SU-DHL-6 (cell line): ENCODE data around the gene ICAM1.
"Not testable (repeated sequence)": the region's sequence is repeated elsewhere in the genome, so short reads cannot be mapped to it uniquely, and the experiment has no call there.

ENCODE experiments used
- H2AFZ ChIP-seq: fragments of 200-600 bp; sonication (generic); 2 replicates; pipeline ENCODE4 v1.6.1; 2014; ENCODE audit warnings: low read depth, mild to moderate bottlenecking, moderate library complexity, mixed read lengths, antibody characterized with exemption, low read length; ENCODE audit not compliant: severe bottlenecking
- H3F3A ChIP-seq: fragments of 200-600 bp; shearing (Covaris generic); 2 replicates; pipeline ENCODE4 v1.6.0; 2016; ENCODE audit warnings: antibody characterized with exemption, mild to moderate bottlenecking; ENCODE audit not compliant: insufficient read depth
- H3K27ac ChIP-seq: fragments of 200-600 bp; sonication (generic); 2 replicates; pipeline ENCODE4 v1.5.1; 2016; ENCODE audit warnings: low read depth, mild to moderate bottlenecking, low read length, moderate library complexity, mixed read lengths
- H3K27me3 ChIP-seq: fragments of 200-600 bp; sonication (generic), shearing (Covaris generic); 2 replicates; pipeline ENCODE4 v1.6.0; 2014; ENCODE audit warnings: mild to moderate bottlenecking, low read length
- H3K36me3 ChIP-seq: fragments of 200-600 bp; sonication (generic); 2 replicates; pipeline ENCODE4 v1.6.1; 2014; ENCODE audit warnings: mild to moderate bottlenecking, low read length, mixed read lengths
- H3K4me2 ChIP-seq: fragments of 300-600, 200-600 bp; shearing (Covaris generic), sonication (generic); 2 replicates; pipeline ENCODE4 v1.6.0; 2014; ENCODE audit warnings: low read length, low read depth, mild to moderate bottlenecking; ENCODE audit not compliant: poor library complexity, severe bottlenecking
- H3K4me3 ChIP-seq: fragments of 200-600 bp; sonication (generic); 2 replicates; pipeline ENCODE4 v1.5.1; 2014; ENCODE audit warnings: antibody characterized with exemption, low read length, mild to moderate bottlenecking, mixed read lengths; ENCODE audit not compliant: insufficient read depth, poor library complexity, severe bottlenecking
- H3K79me2 ChIP-seq: fragments of 200-600 bp; sonication (generic); 2 replicates; pipeline ENCODE4 v1.6.1; 2014; ENCODE audit warnings: mild to moderate bottlenecking, low read length, moderate library complexity; ENCODE audit not compliant: insufficient read depth
- H3K9ac ChIP-seq: fragments of 200-600 bp; sonication (generic); 2 replicates; pipeline ENCODE4 v1.7.0; 2014; ENCODE audit warnings: mild to moderate bottlenecking, low read length
- H3K9me2 ChIP-seq: fragments of 200-600 bp; sonication (generic); replicated peaks from 2 replicates; pipeline ENCODE4 v1.6.1; 2014; ENCODE audit warnings: low read length; ENCODE audit not compliant: insufficient read depth
- H3K9me3 ChIP-seq: fragments of 200-600 bp; sonication (generic); 2 replicates; pipeline ENCODE4 v1.6.1; 2014; ENCODE audit warnings: low read length, mixed read lengths; ENCODE audit not compliant: insufficient read depth
- H4K20me1 ChIP-seq: fragments of 200-600 bp; sonication (generic); 2 replicates; pipeline ENCODE4 v1.6.1; 2014; ENCODE audit warnings: low read depth, mild to moderate bottlenecking, antibody characterized with exemption, low read length, moderate library complexity, mixed read lengths
- EZH2phosphoT487 ChIP-seq: fragments of 200-600 bp; sonication (generic), shearing (Covaris generic); conservative IDR thresholded peaks from 2 replicates; pipeline ENCODE4 v1.6.1; 2018; ENCODE audit warnings: mild to moderate bottlenecking, antibody characterized with exemption, low read length, moderate library complexity, mixed read lengths
- TF ChIP-seq, protein P1 (sequence below): fragments of 200-600 bp; sonication (generic); IDR thresholded peaks from one replicate; pipeline ENCODE4 v1.5.1; 2017; ENCODE audit warnings: antibody characterized with exemption, mild to moderate bottlenecking, low read length, moderate library complexity; ENCODE audit not compliant: insufficient read depth, poor library complexity, severe bottlenecking

Gene ICAM1

DNA sequence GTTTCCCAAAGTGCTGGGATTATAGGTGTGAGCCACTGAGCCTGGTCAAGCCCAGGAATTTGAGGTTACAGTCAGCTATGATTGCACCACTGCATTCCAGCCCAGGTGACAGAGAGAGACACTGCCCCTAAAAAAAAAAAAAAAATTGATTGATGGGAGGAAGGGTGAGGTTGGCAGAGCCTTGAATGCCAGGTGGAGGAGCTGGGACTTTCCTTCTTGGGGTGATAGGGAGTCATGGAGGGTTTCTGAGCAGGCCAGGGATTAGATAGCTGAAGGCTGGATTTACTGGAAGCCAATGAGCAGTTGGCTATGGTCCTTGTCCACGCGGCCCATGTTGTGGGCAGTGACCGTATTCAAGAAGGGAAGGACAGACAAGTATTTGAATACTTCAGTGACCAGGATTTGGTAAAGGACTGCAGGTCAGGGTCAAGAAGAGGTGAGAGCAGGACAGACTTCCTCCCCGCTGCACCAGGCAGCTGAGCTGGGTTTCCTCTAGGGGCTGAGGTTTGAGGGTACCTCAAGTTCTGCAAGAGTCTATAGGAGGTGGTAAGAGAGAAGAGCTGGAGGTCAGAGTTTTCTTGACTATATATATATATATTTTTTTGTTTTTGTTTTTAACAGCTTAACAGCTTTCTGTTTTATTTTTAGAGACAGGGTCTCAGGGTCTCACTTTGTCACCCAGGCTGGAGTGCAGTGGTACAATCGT lies 9.0 kb downstream of the ICAM1 start:
- Histone ChIP-seq H3K9me3 (no peaks in the 10 kb centered on the region), H3K4me3 (no peak overlapping the region), H2AFZ (no peak overlapping the region), H4K20me1 (no peaks in the 10 kb centered on the region), H3K79me2 (0 out of 2 replicates have a peak, but pooled peaks cover 7% of the 10 kb centered on the region), H3K36me3 (no peaks in the 10 kb centered on the region), H3K9ac (no peak overlapping the region), H3K27ac (no peak overlapping the region), H3K27me3 (no peaks in the 10 kb centered on the region), H3K4me2 (no peak overlapping the region), H3F3A (no peaks in the 10 kb centered on the region), H3K9me2 (no peaks in the 10 kb centered on the region)
- TF ChIP-seq, protein P1, sequence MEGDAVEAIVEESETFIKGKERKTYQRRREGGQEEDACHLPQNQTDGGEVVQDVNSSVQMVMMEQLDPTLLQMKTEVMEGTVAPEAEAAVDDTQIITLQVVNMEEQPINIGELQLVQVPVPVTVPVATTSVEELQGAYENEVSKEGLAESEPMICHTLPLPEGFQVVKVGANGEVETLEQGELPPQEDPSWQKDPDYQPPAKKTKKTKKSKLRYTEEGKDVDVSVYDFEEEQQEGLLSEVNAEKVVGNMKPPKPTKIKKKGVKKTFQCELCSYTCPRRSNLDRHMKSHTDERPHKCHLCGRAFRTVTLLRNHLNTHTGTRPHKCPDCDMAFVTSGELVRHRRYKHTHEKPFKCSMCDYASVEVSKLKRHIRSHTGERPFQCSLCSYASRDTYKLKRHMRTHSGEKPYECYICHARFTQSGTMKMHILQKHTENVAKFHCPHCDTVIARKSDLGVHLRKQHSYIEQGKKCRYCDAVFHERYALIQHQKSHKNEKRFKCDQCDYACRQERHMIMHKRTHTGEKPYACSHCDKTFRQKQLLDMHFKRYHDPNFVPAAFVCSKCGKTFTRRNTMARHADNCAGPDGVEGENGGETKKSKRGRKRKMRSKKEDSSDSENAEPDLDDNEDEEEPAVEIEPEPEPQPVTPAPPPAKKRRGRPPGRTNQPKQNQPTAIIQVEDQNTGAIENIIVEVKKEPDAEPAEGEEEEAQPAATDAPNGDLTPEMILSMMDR = no peak
- TF ChIP-seq EZH2phosphoT487 = no peak

DNA sequence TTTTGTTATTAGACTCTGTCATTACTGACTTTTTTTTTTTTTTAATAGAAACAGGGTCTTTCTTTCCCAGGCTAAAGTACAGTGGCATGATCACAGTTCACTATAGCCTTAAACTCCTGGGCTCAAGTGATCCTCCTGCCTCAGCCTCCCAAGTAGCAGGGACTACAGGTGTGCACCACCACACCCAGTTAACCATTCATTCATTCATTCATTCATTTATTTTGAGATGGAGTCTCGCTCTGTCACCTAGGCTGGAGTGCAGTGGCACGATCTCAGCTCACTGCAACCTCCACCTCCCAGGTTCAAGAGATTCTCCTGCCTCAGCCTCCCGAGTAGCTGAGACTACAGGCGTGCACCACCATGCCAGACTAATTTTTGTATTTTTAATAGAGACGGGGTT lies 11.1 kb downstream of the ICAM1 start:
- not testable (repeated sequence) for H3K27me3 ChIP-seq, H3K9me2 ChIP-seq, H3K27ac ChIP-seq, H3K36me3 ChIP-seq, H4K20me1 ChIP-seq, H3K4me3 ChIP-seq, H3K4me2 ChIP-seq, H3K9ac ChIP-seq, H3K79me2 ChIP-seq, H3K9me3 ChIP-seq, H2AFZ ChIP-seq
- peaks cover 18% of the 10 kb centered on the region for H3F3A ChIP-seq

DNA sequence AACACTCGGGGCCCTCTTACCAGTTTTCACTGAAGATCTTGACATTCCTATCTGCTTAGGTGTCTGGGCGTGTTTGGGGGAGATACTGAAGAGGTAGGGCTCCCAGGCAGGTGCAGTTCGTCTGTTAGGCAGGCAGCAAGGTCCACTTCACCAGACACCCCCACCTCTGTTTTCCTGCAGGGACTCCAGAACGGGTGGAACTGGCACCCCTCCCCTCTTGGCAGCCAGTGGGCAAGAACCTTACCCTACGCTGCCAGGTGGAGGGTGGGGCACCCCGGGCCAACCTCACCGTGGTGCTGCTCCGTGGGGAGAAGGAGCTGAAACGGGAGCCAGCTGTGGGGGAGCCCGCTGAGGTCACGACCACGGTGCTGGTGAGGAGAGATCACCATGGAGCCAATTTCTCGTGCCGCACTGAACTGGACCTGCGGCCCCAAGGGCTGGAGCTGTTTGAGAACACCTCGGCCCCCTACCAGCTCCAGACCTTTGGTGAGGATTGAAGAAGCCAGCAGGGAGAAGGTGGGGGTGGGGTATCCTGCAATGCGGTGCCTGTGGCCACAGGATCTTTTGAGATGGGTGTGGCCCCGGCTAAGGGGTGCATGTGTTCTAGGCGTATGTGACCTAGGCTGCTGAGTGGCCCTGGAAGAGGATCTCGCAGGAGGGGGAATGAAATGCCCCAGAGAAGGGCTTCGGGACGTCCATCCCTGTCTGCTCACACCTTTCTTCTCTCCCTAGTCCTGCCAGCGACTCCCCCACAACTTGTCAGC lies 12.6 kb downstream of the ICAM1 start:
- H3K27ac ChIP-seq = no peak overlapping the region
- TF ChIP-seq, protein P1 = no peak
- TF ChIP-seq EZH2phosphoT487 = no peak
- no peak overlapping the region for H3K4me2 ChIP-seq
- H3F3A ChIP-seq = peaks cover 18% of the 10 kb centered on the region
- H3K27me3 ChIP-seq = no peaks in the 10 kb centered on the region
- H3K79me2 ChIP-seq = 0 out of 2 replicates have a peak, but pooled peaks cover 7% of the 10 kb centered on the region
- no peaks in the 10 kb centered on the region for H3K36me3 ChIP-seq
- H3K9ac ChIP-seq = no peak overlapping the region
- H3K4me3 ChIP-seq = no peak overlapping the region
- H2AFZ ChIP-seq = no peak overlapping the region
- no peaks in the 10 kb centered on the region for H3K9me3 ChIP-seq
- H4K20me1 ChIP-seq = no peaks in the 10 kb centered on the region
- no peaks in the 10 kb centered on the region for H3K9me2 ChIP-seq
